Upper lobe of left lung (tissue), 6 donors: ENCODE data around the gene IRF2BPL. TPM values are rescaled to one million over a fixed set of nuclear protein-coding genes. Genes with fewer than 3 reads are reported as not detected.

Source experiments
- ATAC-seq, 2 donors: fragments of 200-7000 bp; cut with Tn5 transposase; one replicate each; pipeline ENCODE4 v1.9.1; 2022; ENCODE audit warnings: mild to moderate bottlenecking in 2 of 2, moderate library complexity in 2 of 2; ENCODE audit not compliant: low FRiP score in 2 of 2
- DNase-seq, 2 donors: peaks; one replicate each; pipeline ENCODE4 v3.0.0-alpha.2; 2019 to 2020
- H3K27ac ChIP-seq, 4 donors: fragments of 200-600 bp; sonication (generic); one replicate each; pipeline ENCODE4 v1.5.1; 2016 to 2019
- H3K27me3 ChIP-seq, 4 donors: fragments of 200-600 bp; sonication (generic); one replicate each; pipeline ENCODE4 v1.5.1; 2017 to 2019
- H3K36me3 ChIP-seq, 4 donors: fragments of 200-600 bp; sonication (generic); one replicate each; pipeline ENCODE4 v1.5.1; 2016 to 2019
- H3K4me1 ChIP-seq, 4 donors: fragments of 200-600 bp; sonication (generic); one replicate each; pipeline ENCODE4 v1.5.1; 2018 to 2019
- H3K4me3 ChIP-seq, 4 donors: fragments of 200-600 bp; sonication (generic); one replicate each; pipeline ENCODE4 v1.5.1; 2017 to 2019; ENCODE audit warnings: mild to moderate bottlenecking in 2 of 4, moderate library complexity in 1 of 4
- H3K9me3 ChIP-seq, 4 donors: fragments of 200-600 bp; sonication (generic); one replicate each; pipeline ENCODE4 v1.5.1; 2018 to 2019
- EP300 ChIP-seq, 4 donors: sonication (generic); formaldehyde crosslinking; IDR thresholded peaks; one replicate each; pipeline ENCODE4 v1.5.1; 2017; ENCODE audit warnings: antibody characterized with exemption in 4 of 4, control low read depth in 2 of 4
- POLR2A ChIP-seq, 4 donors: fragments of 450-650 bp; IDR thresholded peaks; one replicate each; pipeline ENCODE4 v1.5.1; 2016 to 2017; ENCODE audit warnings: antibody characterized with exemption in 4 of 4, mild to moderate bottlenecking in 2 of 4
- POLR2AphosphoS5 ChIP-seq, 2 donors: sonication (generic); formaldehyde crosslinking; IDR thresholded peaks; one replicate each; pipeline ENCODE4 v1.5.1; 2017; ENCODE audit warnings: antibody characterized with exemption in 2 of 2
- WGBS, 2 donors: methylation state at CpG; one replicate each; pipeline ENCODE4 v1.1.5; 2017 to 2018; 5-methylcytosine and 5-hydroxymethylcytosine counted together
- total RNA-seq, 6 donors: library from RNA; depleted of rRNA in 4 of 6; stranded (reverse); fragments of >200 nt in 4 of 6; gene quantifications; one replicate each; pipeline versions ENCODE4 v1.1.0 to v1.2.1, GENCODE V29; 2016 to 2021
- TF ChIP-seq, protein P1 (sequence below), 6 experiments: fragments of 450-650 bp in 4 of 6; fragments of 200-600 bp in 2 of 6; sonication (generic) in 2 of 6; IDR thresholded peaks; one replicate each; pipeline ENCODE4 v1.5.1; 2016 to 2019; ENCODE audit warnings: antibody characterized with exemption in 6 of 6
- donor health status: DM: no; HTN: no; CAD: no; lungs with moderate emphysema.
- donor health status: DM: no; HTN: yes; CAD: no; lungs with severe emphysema.

The IRF2BPL gene
- total RNA-seq: 100 to 1,000 TPM in 1 of 6 donors, 10 to 100 TPM in 5; 44.0 to 111 (median 49.6) TPM

DNA sequence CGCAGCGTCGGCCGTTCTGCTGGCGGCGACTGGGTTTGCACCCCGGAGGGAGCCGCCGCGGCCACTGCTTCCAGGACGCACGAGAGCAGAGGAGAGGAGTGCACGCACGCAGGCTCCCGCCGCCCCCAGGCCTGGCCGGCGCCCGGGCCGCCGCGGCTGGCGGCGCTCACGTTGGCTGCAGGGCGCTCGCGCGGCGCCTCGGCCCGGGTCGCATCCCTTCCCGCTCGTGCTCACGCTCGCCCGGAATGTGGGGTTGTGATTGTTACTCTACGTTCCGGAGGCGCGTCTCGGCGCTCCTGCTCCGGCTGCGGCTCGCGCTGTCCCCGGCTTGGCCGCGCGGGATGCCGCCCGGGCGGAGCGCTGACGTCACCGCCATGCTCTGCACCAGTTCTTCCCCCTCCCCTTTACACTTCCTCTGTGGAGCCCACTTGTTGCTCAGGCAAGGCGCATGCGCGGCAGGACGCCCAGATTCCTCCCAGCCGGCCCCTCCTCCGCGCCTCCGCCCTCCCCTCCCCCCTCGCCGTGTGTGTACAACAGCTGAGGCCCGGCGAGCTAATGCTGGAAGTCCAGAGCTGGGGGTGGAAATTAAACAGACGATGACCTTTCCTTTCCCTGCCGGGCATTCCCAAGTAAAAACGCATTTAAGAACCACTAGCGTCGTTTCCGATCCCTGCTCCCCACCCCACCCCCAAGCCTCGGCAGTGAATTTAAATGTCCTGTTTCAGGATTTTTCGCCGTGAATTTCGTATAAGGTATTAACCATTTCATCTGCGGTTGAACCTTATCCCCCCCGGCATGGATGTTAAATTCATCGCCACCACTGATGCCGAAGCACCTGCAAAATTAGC is at the start of gene IRF2BPL:
Gene IRF2BPL (minus strand): TSS at position 325 of the 848 bp plus-strand sequence. CDS start 916 bp downstream, outside the sequence.
- Histone ChIP-seq H3K4me3 (peak within 1 kb of the TSS; percentile 77 to 92 (median 82)), H3K27ac (peak within 1 kb of the TSS; percentile 99 to 100 (median 100)), H3K4me1 (peaks cover 65 to 80% (median 68%) of the 10 kb centered on the region in 4 donors), H3K36me3 (peaks cover 0 to 21% (median 11%) of the 10 kb centered on the region in 4 donors), H3K9me3 (no peaks in the 10 kb centered on the region), H3K27me3 (no peaks in the 10 kb centered on the region)
- ATAC-seq (peak; percentile 74 to 90), DNase-seq (peak; percentile 98 to 99)
- WGBS, 2 donors: 1% methylated on average over 17 to 44 of the region's 84 CpGs
- TF ChIP-seq, protein P1, sequence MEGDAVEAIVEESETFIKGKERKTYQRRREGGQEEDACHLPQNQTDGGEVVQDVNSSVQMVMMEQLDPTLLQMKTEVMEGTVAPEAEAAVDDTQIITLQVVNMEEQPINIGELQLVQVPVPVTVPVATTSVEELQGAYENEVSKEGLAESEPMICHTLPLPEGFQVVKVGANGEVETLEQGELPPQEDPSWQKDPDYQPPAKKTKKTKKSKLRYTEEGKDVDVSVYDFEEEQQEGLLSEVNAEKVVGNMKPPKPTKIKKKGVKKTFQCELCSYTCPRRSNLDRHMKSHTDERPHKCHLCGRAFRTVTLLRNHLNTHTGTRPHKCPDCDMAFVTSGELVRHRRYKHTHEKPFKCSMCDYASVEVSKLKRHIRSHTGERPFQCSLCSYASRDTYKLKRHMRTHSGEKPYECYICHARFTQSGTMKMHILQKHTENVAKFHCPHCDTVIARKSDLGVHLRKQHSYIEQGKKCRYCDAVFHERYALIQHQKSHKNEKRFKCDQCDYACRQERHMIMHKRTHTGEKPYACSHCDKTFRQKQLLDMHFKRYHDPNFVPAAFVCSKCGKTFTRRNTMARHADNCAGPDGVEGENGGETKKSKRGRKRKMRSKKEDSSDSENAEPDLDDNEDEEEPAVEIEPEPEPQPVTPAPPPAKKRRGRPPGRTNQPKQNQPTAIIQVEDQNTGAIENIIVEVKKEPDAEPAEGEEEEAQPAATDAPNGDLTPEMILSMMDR (IDR thresholded peaks at IDR 0.05): peak in 4 of 6 experiments; percentile 39 to 73 (median 50)
- peak in 3 of 4 donors; percentile 93 to 99 (median 97) for TF ChIP-seq POLR2A (IDR thresholded peaks at IDR 0.05)
- TF ChIP-seq EP300 (IDR thresholded peaks at IDR 0.05): peak; percentile 72 to 92 (median 76)
- peak; percentile 96 to 99 for TF ChIP-seq POLR2AphosphoS5 (IDR thresholded peaks at IDR 0.05)

DNA sequence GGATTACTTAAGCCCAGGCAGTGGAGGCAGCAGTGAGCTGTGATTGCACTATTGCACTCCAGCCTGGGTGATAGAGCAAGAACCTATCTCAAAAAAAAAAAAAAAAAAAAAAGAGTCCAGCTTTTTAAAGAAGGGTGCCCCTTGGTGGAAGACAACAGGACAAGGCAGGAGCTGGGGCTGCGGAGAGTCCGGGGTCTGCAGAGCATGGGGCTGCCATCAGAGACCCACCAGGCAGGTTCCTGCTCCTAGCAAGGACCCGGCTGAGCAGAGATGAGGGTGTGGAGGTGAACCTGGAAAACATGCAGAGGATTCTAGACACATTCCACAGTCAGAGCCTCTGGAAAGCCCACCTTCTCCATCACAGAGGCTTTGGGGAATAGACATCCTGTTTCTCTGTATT is 48.5 kb upstream of the IRF2BPL start:
- H3K36me3 ChIP-seq: no peaks in the 10 kb centered on the region
- WGBS, 2 donors: 77 to 88% methylated on average over 3 of the region's 3 CpGs
- H3K27ac ChIP-seq: peak overlapping the region; percentile 66 to 98 (median 92)
- H3K4me3 ChIP-seq: no peak overlapping the region
- DNase-seq (no peak), ATAC-seq (no peak)
- TF ChIP-seq, protein P1 (IDR thresholded peaks at IDR 0.05): no peak
- no peak for TF ChIP-seq EP300 (IDR thresholded peaks at IDR 0.05)
- TF ChIP-seq POLR2A (IDR thresholded peaks at IDR 0.05): no peak
- no peak for TF ChIP-seq POLR2AphosphoS5 (IDR thresholded peaks at IDR 0.05)
- H3K4me1 ChIP-seq: peaks cover 24 to 52% (median 34%) of the 10 kb centered on the region in 4 donors
- no peaks in the 10 kb centered on the region for H3K27me3 ChIP-seq
- H3K9me3 ChIP-seq: no peaks in the 10 kb centered on the region

DNA sequence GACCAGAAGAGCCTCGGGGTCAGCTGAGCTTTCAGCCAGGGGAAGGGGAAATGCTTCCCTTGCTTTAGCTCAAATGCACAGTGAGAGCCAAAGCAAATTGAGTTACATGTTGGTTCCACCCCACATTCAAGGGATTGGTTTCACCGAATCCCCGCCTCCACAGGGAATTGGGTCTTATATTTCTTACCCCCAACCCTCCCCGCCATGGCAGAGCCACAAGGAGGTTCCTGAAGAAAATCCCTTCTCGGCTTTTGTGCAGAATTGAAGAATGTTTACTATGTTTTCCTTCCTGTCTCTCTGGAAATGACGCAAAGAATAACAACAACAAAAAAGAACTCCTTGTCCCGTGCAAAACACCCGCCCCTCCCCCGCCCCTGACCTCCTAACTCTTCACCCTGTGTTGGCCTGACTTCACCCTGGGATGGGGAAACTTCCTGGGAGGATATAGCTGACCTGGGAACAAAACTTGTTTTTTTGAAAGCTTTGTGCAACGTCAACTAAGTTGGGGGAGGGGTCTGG is 47.7 kb upstream of the IRF2BPL start:
- peak in 1 of 2 donors; percentile 79 for DNase-seq
- 25 to 37% methylated on average over 10 of the region's 10 CpGs for WGBS, 2 donors
- no peaks in the 10 kb centered on the region for H3K9me3 ChIP-seq
- H3K36me3 ChIP-seq: no peaks in the 10 kb centered on the region
- H3K4me3 ChIP-seq: peak overlapping the region in 3 of 4 donors; percentile 24 to 40 (median 33)
- peak overlapping the region; percentile 90 to 98 (median 92) for H3K27ac ChIP-seq
- peaks cover 24 to 56% (median 41%) of the 10 kb centered on the region in 4 donors for H3K4me1 ChIP-seq
- TF ChIP-seq, protein P1 (IDR thresholded peaks at IDR 0.05): no peak
- peak in 3 of 4 donors; percentile 20 to 85 (median 67) for TF ChIP-seq POLR2A (IDR thresholded peaks at IDR 0.05)
- TF ChIP-seq POLR2AphosphoS5 (IDR thresholded peaks at IDR 0.05): peak; percentile 81 to 89
- peak; percentile 94 to 99 (median 98) for TF ChIP-seq EP300 (IDR thresholded peaks at IDR 0.05)
- ATAC-seq: peak; percentile 85 to 88
- no peaks in the 10 kb centered on the region for H3K27me3 ChIP-seq

DNA sequence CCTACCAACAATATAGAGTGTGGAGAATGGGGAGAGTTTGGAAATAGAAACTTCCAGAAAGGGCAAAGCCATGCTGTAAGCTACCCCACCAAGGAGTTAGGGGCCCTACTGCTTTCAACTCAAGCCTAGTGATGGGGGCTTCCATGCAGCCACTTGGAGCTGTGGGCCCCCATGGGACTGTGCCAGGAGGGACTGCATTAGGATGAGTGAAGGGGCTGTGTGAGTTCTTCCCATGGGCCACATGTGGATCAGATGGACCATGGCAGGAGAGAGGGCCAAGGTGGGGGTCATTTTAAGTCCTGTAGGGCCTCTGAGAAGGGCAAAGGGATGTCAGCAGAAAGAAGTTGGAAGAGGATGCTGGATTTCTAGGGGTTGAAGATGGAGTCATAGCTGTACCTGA is 46.5 kb upstream of the IRF2BPL start:
- TF ChIP-seq EP300 (IDR thresholded peaks at IDR 0.05): no peak
- no peak for TF ChIP-seq POLR2AphosphoS5 (IDR thresholded peaks at IDR 0.05)
- no peak for TF ChIP-seq POLR2A (IDR thresholded peaks at IDR 0.05)
- TF ChIP-seq, protein P1 (IDR thresholded peaks at IDR 0.05): no peak
- Histone ChIP-seq H3K9me3 (no peaks in the 10 kb centered on the region), H3K4me3 (peak overlapping the region in 2 of 4 donors; percentile 33 to 40), H3K36me3 (no peaks in the 10 kb centered on the region), H3K27ac (peak overlapping the region; percentile 90 to 98 (median 92)), H3K27me3 (no peaks in the 10 kb centered on the region), H3K4me1 (peaks cover 30 to 61% (median 48%) of the 10 kb centered on the region in 4 donors)
- no peak for DNase-seq
- no peak for ATAC-seq
